WERI-Rb-1 (cell line): Measurements from ENCODE around the gene PCLO.

Source experiments
- DNase-seq: peaks from one replicate; pipeline ENCODE4 v3.0.0-alpha.2; 2020
- H3K27ac ChIP-seq: fragments of 250-450 bp; sonication (Bioruptor Pico); 2 replicates; pipeline ENCODE4 v1.5.1; 2020; ENCODE audit warnings: mild to moderate bottlenecking, moderate library complexity
- H3K27me3 ChIP-seq: fragments of 250-450 bp; sonication (Bioruptor Pico); 2 replicates; pipeline ENCODE4 v1.5.1; 2021; ENCODE audit warnings: mild to moderate bottlenecking, low read depth, moderate library complexity; ENCODE audit not compliant: insufficient read depth, severe bottlenecking
- H3K36me3 ChIP-seq: fragments of 250-450 bp; sonication (Bioruptor Pico); 2 replicates; pipeline ENCODE4 v1.5.1; 2020; ENCODE audit warnings: mild to moderate bottlenecking, moderate library complexity
- H3K4me3 ChIP-seq: 2 replicates; pipeline ENCODE4 v1.5.1; 2011; ENCODE audit warnings: low read depth, mild to moderate bottlenecking, control low read depth, low read length
- H3K9me3 ChIP-seq: fragments of 250-450 bp; sonication (Bioruptor Pico); 2 replicates; pipeline ENCODE4 v1.5.1; 2021; ENCODE audit warnings: mild to moderate bottlenecking, moderate library complexity; ENCODE audit not compliant: severe bottlenecking
- CTCF ChIP-seq: IDR thresholded peaks from 2 replicates; pipeline ENCODE4 v1.5.1; 2011; ENCODE audit warnings: low read depth, mild to moderate bottlenecking, control low read depth, inconsistent platforms, low read length

Gene PCLO

GRCh38 chr7:82998436-82998835, 164.2 kb downstream of the PCLO start:
- Histone ChIP-seq H3K4me3 (no peak overlapping the region), H3K27me3 (no peaks in the 10 kb centered on the region), H3K36me3 (no peaks in the 10 kb centered on the region), H3K9me3 (no peaks in the 10 kb centered on the region), H3K27ac (no peak overlapping the region)
- TF ChIP-seq CTCF, result no peak
- no peak for DNase-seq

GRCh38 chr7:82985144-82985802, 177.4 kb downstream of the PCLO start:
- no peak overlapping the region for H3K4me3 ChIP-seq
- no peaks in the 10 kb centered on the region for H3K27me3 ChIP-seq
- H3K27ac ChIP-seq, result no peak overlapping the region
- H3K9me3 ChIP-seq, result no peaks in the 10 kb centered on the region
- DNase-seq, result no peak
- TF ChIP-seq CTCF, result no peak
- H3K36me3 ChIP-seq, result no peaks in the 10 kb centered on the region

- H3K27me3 ChIP-seq, result no peaks in the 10 kb centered on the region
- H3K9me3 ChIP-seq, result no peaks in the 10 kb centered on the region
- no peak overlapping the region for H3K4me3 ChIP-seq
- DNase-seq, result no peak
- TF ChIP-seq CTCF, result no peak
- H3K27ac ChIP-seq, result no peak overlapping the region
- no peaks in the 10 kb centered on the region for H3K36me3 ChIP-seq
These were observed 182.4 kb downstream of the PCLO start for GRCh38 chr7:82980130-82980788.

GRCh38 chr7:82975811-82976468, 186.7 kb downstream of the PCLO start:
- no peak for TF ChIP-seq CTCF
- no peak for DNase-seq
- no peaks in the 10 kb centered on the region for H3K27me3 ChIP-seq
- H3K36me3 ChIP-seq, result no peaks in the 10 kb centered on the region
- no peak overlapping the region for H3K27ac ChIP-seq
- no peak overlapping the region for H3K4me3 ChIP-seq
- no peaks in the 10 kb centered on the region for H3K9me3 ChIP-seq

- DNase-seq, result no peak
- Histone ChIP-seq H3K27me3 (no peaks in the 10 kb centered on the region), H3K9me3 (no peaks in the 10 kb centered on the region), H3K4me3 (no peak overlapping the region), H3K36me3 (no peaks in the 10 kb centered on the region), H3K27ac (no peak overlapping the region)
- no peak for TF ChIP-seq CTCF
These were observed 190.5 kb downstream of the PCLO start for GRCh38 chr7:82972135-82972534.
